GM06990 (cell line): ENCODE data around the gene HS6ST3.

Experiments used
- DNase-seq: peaks from one replicate; pipeline ENCODE4 v3.0.0-alpha.2; 2011; ENCODE audit not compliant: insufficient read length; ENCODE audit errors: extremely low read depth
- H3K27me3 ChIP-seq: replicated peaks from 2 replicates; pipeline ENCODE4 v1.6.0; 2011; ENCODE audit warnings: low read length; ENCODE audit not compliant: control insufficient read depth, insufficient read depth
- H3K36me3 ChIP-seq: 2 replicates; pipeline ENCODE4 v1.5.1; 2011; ENCODE audit warnings: low read length; ENCODE audit not compliant: control insufficient read depth, insufficient read depth
- H3K4me3 ChIP-seq: replicated peaks from 2 replicates; pipeline ENCODE4 v1.5.1; 2011; ENCODE audit warnings: low read depth, mild to moderate bottlenecking, control low read depth, low read length
- TF ChIP-seq, protein P1 (sequence below): IDR thresholded peaks from 2 replicates; pipeline ENCODE4 v1.5.1; 2011; ENCODE audit warnings: low read length, control low read depth, mild to moderate bottlenecking, inconsistent platforms; ENCODE audit not compliant: insufficient read depth, poor library complexity, severe bottlenecking

The HS6ST3 gene

DNA sequence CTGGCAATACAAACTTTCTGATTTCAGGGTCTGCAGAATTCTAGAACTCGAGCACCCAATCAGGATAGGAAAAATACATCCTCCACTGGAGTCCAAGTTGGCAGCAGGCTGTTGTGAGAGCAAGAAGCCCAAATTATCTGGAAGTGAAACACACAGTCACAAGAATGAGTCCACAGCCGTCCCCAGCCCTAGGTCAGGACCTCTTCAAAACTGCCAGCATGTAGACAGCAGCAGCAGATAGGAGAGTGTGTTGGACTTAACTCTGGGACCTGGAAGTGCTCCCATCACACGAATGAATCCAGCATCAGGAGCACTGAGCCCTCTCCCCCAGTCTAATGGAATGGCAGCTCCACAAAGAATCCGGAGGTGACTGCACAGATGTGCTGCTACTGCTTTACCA lies 483.7 kb downstream of the HS6ST3 start:
- no peaks in the 10 kb centered on the region for H3K36me3 ChIP-seq
- H3K4me3 ChIP-seq = no peak overlapping the region
- DNase-seq = no peak
- no peaks in the 10 kb centered on the region for H3K27me3 ChIP-seq
- TF ChIP-seq, protein P1, sequence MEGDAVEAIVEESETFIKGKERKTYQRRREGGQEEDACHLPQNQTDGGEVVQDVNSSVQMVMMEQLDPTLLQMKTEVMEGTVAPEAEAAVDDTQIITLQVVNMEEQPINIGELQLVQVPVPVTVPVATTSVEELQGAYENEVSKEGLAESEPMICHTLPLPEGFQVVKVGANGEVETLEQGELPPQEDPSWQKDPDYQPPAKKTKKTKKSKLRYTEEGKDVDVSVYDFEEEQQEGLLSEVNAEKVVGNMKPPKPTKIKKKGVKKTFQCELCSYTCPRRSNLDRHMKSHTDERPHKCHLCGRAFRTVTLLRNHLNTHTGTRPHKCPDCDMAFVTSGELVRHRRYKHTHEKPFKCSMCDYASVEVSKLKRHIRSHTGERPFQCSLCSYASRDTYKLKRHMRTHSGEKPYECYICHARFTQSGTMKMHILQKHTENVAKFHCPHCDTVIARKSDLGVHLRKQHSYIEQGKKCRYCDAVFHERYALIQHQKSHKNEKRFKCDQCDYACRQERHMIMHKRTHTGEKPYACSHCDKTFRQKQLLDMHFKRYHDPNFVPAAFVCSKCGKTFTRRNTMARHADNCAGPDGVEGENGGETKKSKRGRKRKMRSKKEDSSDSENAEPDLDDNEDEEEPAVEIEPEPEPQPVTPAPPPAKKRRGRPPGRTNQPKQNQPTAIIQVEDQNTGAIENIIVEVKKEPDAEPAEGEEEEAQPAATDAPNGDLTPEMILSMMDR = no peak

DNA sequence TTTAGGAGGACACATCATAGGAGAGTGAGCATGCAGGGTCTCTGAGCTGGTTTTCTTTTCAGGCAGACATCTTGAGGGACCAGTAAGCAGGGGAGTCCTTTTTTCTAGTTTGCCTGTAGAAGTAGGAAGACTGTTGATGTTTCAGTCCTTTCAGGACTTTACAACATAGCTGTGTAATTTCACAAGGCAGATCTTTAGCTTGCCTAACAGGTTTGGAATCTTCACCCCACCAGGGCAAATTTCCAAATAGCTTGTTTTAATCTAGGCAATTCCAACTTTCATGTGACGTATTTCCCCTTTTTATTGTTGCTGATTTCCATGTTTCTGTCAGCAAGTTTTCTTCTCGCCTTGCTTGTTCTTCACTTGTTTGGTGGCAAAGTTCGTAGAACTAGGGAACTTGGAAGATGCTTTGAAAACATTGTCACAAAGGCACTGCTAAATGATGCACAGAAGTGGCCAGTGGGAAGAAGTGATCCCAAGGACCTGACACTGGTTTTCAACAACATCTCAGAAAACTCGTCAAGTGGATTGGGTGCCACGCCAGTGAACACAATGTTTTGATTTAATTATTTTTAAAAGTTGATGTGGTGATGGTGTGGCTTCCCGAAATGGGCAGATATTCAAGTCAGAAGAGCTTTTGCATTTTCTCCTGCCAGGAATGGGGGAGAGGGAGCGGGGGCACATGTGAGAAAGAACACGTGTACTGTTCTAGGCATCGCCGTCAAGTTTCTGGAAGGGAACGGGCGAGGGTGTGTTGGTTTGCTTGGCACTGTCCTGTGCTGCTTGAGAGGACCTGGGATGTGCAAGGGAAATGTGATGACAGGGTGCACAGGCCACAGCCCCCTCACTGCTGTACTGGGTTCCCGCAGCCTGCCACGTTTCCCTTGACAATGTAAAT lies 485.8 kb downstream of the HS6ST3 start:
- Histone ChIP-seq H3K27me3 (no peaks in the 10 kb centered on the region), H3K36me3 (no peaks in the 10 kb centered on the region), H3K4me3 (no peak overlapping the region)
- no peak for DNase-seq
- TF ChIP-seq, protein P1 = no peak

DNA sequence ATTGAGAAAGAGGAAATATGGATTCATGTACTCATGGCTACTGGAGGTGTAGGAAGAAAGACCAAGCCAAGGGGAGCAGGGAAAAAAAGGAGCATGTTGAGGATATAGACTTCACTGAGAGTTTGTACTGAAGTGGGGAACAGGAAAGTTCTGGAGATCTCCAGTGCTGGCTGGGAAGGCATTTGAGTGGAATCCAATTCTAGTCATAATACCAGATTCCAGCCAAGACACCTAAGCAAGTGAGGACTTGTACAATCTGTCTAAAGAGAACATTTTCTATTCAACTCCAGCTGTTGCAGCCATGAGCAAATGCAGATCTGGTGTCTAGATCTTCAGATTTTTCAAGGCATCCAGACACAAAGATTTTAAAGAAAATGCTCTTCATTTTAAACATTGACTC lies 491.8 kb downstream of the HS6ST3 start:
- TF ChIP-seq, protein P1 = no peak
- H3K27me3 ChIP-seq = no peaks in the 10 kb centered on the region

DNA sequence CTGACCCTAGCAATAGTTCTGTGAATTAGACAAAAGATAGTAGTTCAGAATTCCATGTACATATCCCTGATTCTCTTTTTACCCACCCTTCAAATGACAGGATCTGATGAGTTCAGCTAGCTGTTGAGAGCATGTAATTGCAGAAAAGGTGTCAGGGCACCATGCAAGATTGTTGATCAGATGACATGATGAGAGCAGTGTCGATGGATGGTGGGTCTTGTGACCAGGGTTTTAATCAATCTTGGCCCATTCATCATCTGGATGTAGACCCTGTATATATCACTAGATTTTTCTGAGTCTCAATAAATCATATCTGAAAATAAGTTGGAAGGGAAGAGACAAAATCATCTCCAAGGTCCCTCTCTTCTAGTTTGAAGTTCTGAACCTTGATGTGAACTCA lies 525.3 kb downstream of the HS6ST3 start:
- Histone ChIP-seq H3K36me3 (no peaks in the 10 kb centered on the region), H3K27me3 (no peaks in the 10 kb centered on the region), H3K4me3 (no peak overlapping the region)
- DNase-seq = no peak
- TF ChIP-seq, protein P1 = no peak

More for the DNA sequence above, 491.8 kb downstream of the HS6ST3 start:
- no peak for DNase-seq
- Histone ChIP-seq H3K36me3 (no peaks in the 10 kb centered on the region), H3K4me3 (no peak overlapping the region)

DNA sequence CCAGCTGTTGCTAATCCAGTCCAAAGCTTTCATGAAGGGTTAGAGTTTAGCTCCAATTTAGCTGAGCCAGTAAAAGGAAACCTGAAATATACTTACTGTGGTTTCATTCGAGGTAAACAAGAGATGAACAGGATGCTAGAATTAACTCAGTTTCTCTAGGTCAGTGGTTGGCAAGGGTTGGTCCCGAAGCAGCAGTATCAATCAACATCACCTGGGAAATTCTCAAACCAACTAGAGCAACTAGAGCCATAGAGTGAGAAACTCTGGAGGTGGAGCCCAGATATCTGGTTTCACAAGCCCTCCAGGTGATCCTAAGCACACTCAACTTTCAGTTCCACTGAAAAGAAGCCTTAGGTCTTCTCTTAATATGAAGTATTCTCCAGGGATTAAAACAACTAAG lies 527.6 kb downstream of the HS6ST3 start:
- TF ChIP-seq, protein P1 = no peak
- Histone ChIP-seq H3K36me3 (no peaks in the 10 kb centered on the region), H3K4me3 (no peak overlapping the region), H3K27me3 (no peaks in the 10 kb centered on the region)
- DNase-seq = no peak

DNA sequence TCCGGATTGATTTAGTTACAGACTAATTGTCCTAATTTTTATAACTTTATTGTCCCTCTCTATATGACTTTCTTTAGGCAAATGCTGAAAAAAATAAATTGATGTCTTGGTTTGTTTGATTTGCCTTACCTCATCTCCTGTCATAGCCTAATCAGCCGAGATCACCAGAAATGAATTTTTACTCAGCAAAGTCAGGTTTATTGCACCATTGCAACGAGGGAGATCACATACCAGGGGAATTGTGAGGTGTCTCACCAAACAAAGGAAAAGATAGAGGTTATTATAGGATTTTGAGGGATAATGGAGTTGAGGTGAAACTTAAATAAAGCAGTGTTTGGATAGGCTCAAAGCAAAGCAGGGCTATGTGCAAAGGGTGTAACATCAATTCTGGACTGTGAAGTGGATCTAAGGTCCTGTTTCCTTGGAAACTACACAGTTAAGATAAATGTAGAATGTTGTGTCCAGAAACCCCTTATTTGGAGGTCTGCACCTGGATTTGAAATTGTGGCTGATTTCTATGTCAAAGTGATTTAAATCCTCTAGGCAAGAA lies 531.8 kb downstream of the HS6ST3 start:
- H3K36me3 ChIP-seq = no peaks in the 10 kb centered on the region
- TF ChIP-seq, protein P1 = no peak
- H3K27me3 ChIP-seq = no peaks in the 10 kb centered on the region
- DNase-seq = no peak
- no peak overlapping the region for H3K4me3 ChIP-seq
